GM12878 (cell line): ENCODE results near the gene GUCY1A2. TPM values are rescaled to one million over a fixed set of nuclear protein-coding genes. Genes with fewer than 3 reads are reported as not detected.

Source experiments
- ATAC-seq: fragments of 200-7000 bp; cut with Tn5 transposase; 3 replicates; pipeline ENCODE4 v1.9.1; 2020; ENCODE audit warnings: mild to moderate bottlenecking, moderate library complexity
- BruUV-seq: library from RNA; stranded (reverse); fragments of 400-500 nt; replicated peaks from 2 replicates; lab custom pipeline; 2021; lab: Mats Ljungman, UMichigan
- CTCF ChIA-PET: fragments of 300-600 bp; sonication (Branson Sonifier 250); formaldehyde crosslinking; extraction: SDS; loops from one replicate; lab custom pipeline; 2021; ENCODE audit warnings: inconsistent platforms; lab: Yijun Ruan, JAX
- POLR2A ChIA-PET: fragments of 350-600 bp; formaldehyde crosslinking; extraction: SDS; loops from one replicate; lab custom pipeline; 2021; ENCODE audit warnings: inconsistent platforms; lab: Charles Lee
- RAD21 ChIA-PET: fragments of 300-600 bp; sonication (Branson Sonifier 250); formaldehyde crosslinking; loops from one replicate; lab custom pipeline; 2023; ENCODE audit warnings: antibody characterized with exemption; ENCODE audit not compliant: unreplicated experiment; lab: Charles Lee
- SMC1A ChIA-PET: fragments of 300-600 bp; sonication (Branson Sonifier 250); formaldehyde crosslinking; loops from one replicate; lab custom pipeline; 2023; ENCODE audit not compliant: unreplicated experiment, uncharacterized antibody; lab: Charles Lee
- DNase-seq: peaks from one replicate; pipeline ENCODE4 v3.0.0-alpha.2; 2011; ENCODE audit warnings: low read depth, low spot score
- FAIRE-seq: peaks from 3 replicates; lab custom pipeline; 2011; peaks lifted over from hg19 to GRCh38; lab: Jason Lieb, UNC
- H2AFZ ChIP-seq: 2 replicates; pipeline ENCODE4 v1.6.0; 2011; ENCODE audit warnings: low read depth, low read length, control low read depth; ENCODE audit not compliant: control insufficient read depth
- H3K27ac ChIP-seq: 2 replicates; pipeline ENCODE4 v1.5.1; 2011; ENCODE audit warnings: control low read depth; ENCODE audit not compliant: control insufficient read depth, insufficient read depth
- H3K27me3 ChIP-seq, 2 experiments: replicated peaks in 1 of 2; 2 replicates each; pipeline versions ENCODE4 v1.6.0 to v1.6.1; 2011; ENCODE audit warnings: low read length in 1 of 2; ENCODE audit not compliant: control insufficient read depth in 2 of 2, insufficient read depth in 2 of 2
- H3K36me3 ChIP-seq, 2 experiments: 2 replicates each; pipeline ENCODE4 v1.5.1; 2011; ENCODE audit warnings: low read length in 1 of 2; ENCODE audit not compliant: control insufficient read depth in 2 of 2, insufficient read depth in 2 of 2
- H3K4me1 ChIP-seq: 2 replicates; pipeline ENCODE4 v1.6.1; 2011; ENCODE audit warnings: mild to moderate bottlenecking, low read length, moderate library complexity, mixed read lengths; ENCODE audit not compliant: control insufficient read depth, insufficient read depth
- H3K4me2 ChIP-seq: 2 replicates; pipeline ENCODE4 v1.6.0; 2011; ENCODE audit warnings: control low read depth; ENCODE audit not compliant: control insufficient read depth, insufficient read depth
- H3K4me3 ChIP-seq: fragments of 200-600 bp; sonication (generic); 2 replicates; pipeline ENCODE4 v1.5.1; 2016
- H3K79me2 ChIP-seq: 2 replicates; pipeline ENCODE4 v1.6.0; 2011; ENCODE audit warnings: low read length; ENCODE audit not compliant: control insufficient read depth, insufficient read depth
- H3K9ac ChIP-seq: 2 replicates; pipeline ENCODE4 v1.8.0; 2011; ENCODE audit warnings: low read length, control low read depth, mixed read lengths; ENCODE audit not compliant: control insufficient read depth, insufficient read depth
- H3K9me3 ChIP-seq: replicated peaks from 3 replicates; pipeline ENCODE4 v1.5.1; 2011; ENCODE audit warnings: mild to moderate bottlenecking, low read length; ENCODE audit not compliant: control insufficient read depth, insufficient read depth
- H4K20me1 ChIP-seq: 2 replicates; pipeline ENCODE4 v1.6.0; 2011; ENCODE audit not compliant: control insufficient read depth, insufficient read depth
- ASH2L ChIP-seq: fragments of 300-600, 200-600 bp; sonication (generic); IDR thresholded peaks from 2 replicates; pipeline ENCODE4 v1.6.1; 2017; ENCODE audit warnings: low read depth, mild to moderate bottlenecking, borderline replicate concordance
- CBFB ChIP-seq: IDR thresholded peaks from 2 replicates; pipeline ENCODE4 v1.6.1; 2016; ENCODE audit warnings: antibody characterized with exemption, low read depth
- CREB1 ChIP-seq: IDR thresholded peaks from 2 replicates; pipeline ENCODE4 v1.6.1; 2012; ENCODE audit warnings: low read depth, mild to moderate bottlenecking, inconsistent platforms
- ESRRA ChIP-seq: IDR thresholded peaks from 2 replicates; pipeline ENCODE4 v1.6.1; 2012; ENCODE audit warnings: mild to moderate bottlenecking, low read length, improper control_type of control experiment
- GATAD2B ChIP-seq: fragments of 450-650 bp; conservative IDR thresholded peaks from 2 replicates; pipeline ENCODE4 v1.6.1; 2017; ENCODE audit warnings: low read depth, mild to moderate bottlenecking, moderate library complexity
- HCFC1 ChIP-seq: fragments of 150-350 bp; IDR thresholded peaks from 2 replicates; pipeline ENCODE4 v1.6.1; 2014; ENCODE audit warnings: low read length
- IKZF1 ChIP-seq: fragments of 450-650 bp; conservative IDR thresholded peaks from 2 replicates; pipeline ENCODE4 v1.6.1; 2017; ENCODE audit warnings: antibody characterized with exemption, mild to moderate bottlenecking
- NBN ChIP-seq: fragments of 450-650 bp; IDR thresholded peaks from 2 replicates; pipeline ENCODE4 v1.6.1; 2016
- NFYB ChIP-seq: IDR thresholded peaks from 2 replicates; pipeline ENCODE4 v1.6.1; 2011; ENCODE audit warnings: low read depth, mild to moderate bottlenecking, low read length, improper control_type of control experiment, moderate library complexity; ENCODE audit not compliant: insufficient read depth
- NR2C2 ChIP-seq: IDR thresholded peaks from 2 replicates; pipeline ENCODE4 v1.6.1; 2011; ENCODE audit warnings: borderline replicate concordance, low read depth; ENCODE audit not compliant: control insufficient read depth, insufficient read length
- RFX5 ChIP-seq: IDR thresholded peaks from 2 replicates; pipeline ENCODE4 v1.6.1; 2011; ENCODE audit warnings: low read depth, low read length, improper control_type of control experiment
- SRF ChIP-seq, 2 experiments: IDR thresholded peaks; 2 replicates each; pipeline ENCODE4 v1.6.1; 2011; ENCODE audit warnings: low read depth in 2 of 2, low read length in 2 of 2, mild to moderate bottlenecking in 1 of 2, moderate library complexity in 1 of 2
- SUPT20H ChIP-seq: IDR thresholded peaks from 2 replicates; pipeline ENCODE4 v1.6.1; 2011; ENCODE audit warnings: low read depth, mild to moderate bottlenecking, low read length, moderate library complexity, borderline replicate concordance; ENCODE audit not compliant: control insufficient read depth
- ZBED1 ChIP-seq: IDR thresholded peaks from 2 replicates; pipeline ENCODE4 v1.6.1; 2016; ENCODE audit warnings: borderline replicate concordance
- ZNF217 ChIP-seq: fragments of 450-650 bp; IDR thresholded peaks from 2 replicates; pipeline ENCODE4 v1.6.1; 2017; ENCODE audit warnings: antibody characterized with exemption, mild to moderate bottlenecking
- ZNF622 ChIP-seq: fragments of 450-650 bp; IDR thresholded peaks from 2 replicates; pipeline ENCODE4 v1.6.1; 2017; ENCODE audit warnings: mild to moderate bottlenecking, inconsistent platforms
- in situ Hi-C: fragments of 300-500 bp; cut with MboI; formaldehyde crosslinking; loops from 9 replicates; pipeline ENCODE4 v1.14.3; 2018; ENCODE audit warnings: mixed read lengths
- intact Hi-C: fragments of 100-400 bp; cut with micrococcal nuclease; formaldehyde crosslinking; loops from one replicate; pipeline ENCODE4 v1.14.2; 2022; ENCODE audit not compliant: unreplicated experiment
- polyA plus RNA-seq, 11 experiments: library from polyadenylated mRNA; depleted of rRNA in 4 of 11; unstranded in 6 of 11; stranded (reverse) in 5 of 11; fragments of >200 nt; fragmentation: Nextera tagmentation in 4 of 11; fragmentation: Illumina TruSeq in 1 of 11; extraction: Ambion mirVana in 4 of 11; extraction: Trizol in 1 of 11; gene quantifications; 1 replicate in 1 of 11; 2 replicates in 10 of 11; pipeline versions ENCODE4 v1.2.1 to v1.2.3, GENCODE V29; 2011 to 2016; ENCODE audit warnings: inconsistent platforms in 2 of 11, missing spikeins in 2 of 11, low read depth in 1 of 11
- total RNA-seq, 4 experiments: library from RNA; depleted of rRNA in 3 of 4; stranded (reverse); fragments of >200 nt in 3 of 4; fragmentation: Illumina TruSeq in 1 of 4; extraction: Trizol in 1 of 4; gene quantifications; 2 replicates each; pipeline versions ENCODE4 v1.2.1 to v1.2.3, GENCODE V29; 2013 to 2021
- TF ChIP-seq, protein P1 (sequence below): IDR thresholded peaks from 2 replicates; pipeline ENCODE4 v1.6.1; 2012; ENCODE audit warnings: low read depth, low read length, improper control_type of control experiment
- TF ChIP-seq, protein P2 (sequence below): IDR thresholded peaks from 2 replicates; pipeline ENCODE4 v1.6.1; 2012; ENCODE audit warnings: mild to moderate bottlenecking, low read depth, low read length

Gene GUCY1A2
- total and polyA plus RNA-seq, 10 of the 15 experiments (the other 5 are each of a cell fraction or from before 2014, with no cell fraction given), result under 0.01 to 0.03 (median under 0.01) TPM; not detected in 4

DNA sequence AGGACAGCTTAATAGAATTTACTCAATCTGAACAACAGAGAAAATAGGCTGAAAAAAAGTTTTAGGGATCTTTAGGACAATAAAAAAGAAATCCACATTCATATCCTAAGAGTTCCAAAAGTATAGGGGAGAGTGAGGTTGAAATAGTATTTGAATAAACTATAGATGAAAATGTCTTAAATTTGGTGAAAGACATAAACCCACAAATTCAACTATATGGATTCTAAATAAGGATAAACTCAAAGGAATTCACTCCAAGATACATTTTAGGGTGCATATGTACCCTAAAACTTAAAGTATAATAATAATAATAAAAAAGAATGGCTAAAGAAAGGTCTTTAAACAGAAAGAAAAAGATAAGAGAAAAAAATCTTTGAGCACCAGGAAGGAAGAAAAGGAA, 203.1 kb downstream of the GUCY1A2 start:
- DNase-seq, result no peak
- no peaks in the 10 kb centered on the region for H4K20me1 ChIP-seq
- no peak for FAIRE-seq
- no TSS peak for BruUV-seq
- ChIA-PET POLR2A (no interaction called here), CTCF (no interaction called here), SMC1A (no interaction called here), RAD21 (no interaction called here)
- H3K27ac ChIP-seq, result no peak overlapping the region
- in situ Hi-C loops (no loop called here), intact Hi-C loops (no loop called here)
- TF ChIP-seq NR2C2, result no peak
- TF ChIP-seq ZBED1, result no peak
- TF ChIP-seq CBFB, result no peak
- no peak for TF ChIP-seq ASH2L
- no peak for TF ChIP-seq SRF (IDR thresholded peaks at IDR 0.05; ENCODE audit: low read depth in 2 of 2, low read length in 2 of 2)
- TF ChIP-seq CREB1, result no peak
- TF ChIP-seq ZNF622, result no peak
- no peak for TF ChIP-seq SUPT20H
- TF ChIP-seq IKZF1, result no peak
- TF ChIP-seq, protein P1, sequence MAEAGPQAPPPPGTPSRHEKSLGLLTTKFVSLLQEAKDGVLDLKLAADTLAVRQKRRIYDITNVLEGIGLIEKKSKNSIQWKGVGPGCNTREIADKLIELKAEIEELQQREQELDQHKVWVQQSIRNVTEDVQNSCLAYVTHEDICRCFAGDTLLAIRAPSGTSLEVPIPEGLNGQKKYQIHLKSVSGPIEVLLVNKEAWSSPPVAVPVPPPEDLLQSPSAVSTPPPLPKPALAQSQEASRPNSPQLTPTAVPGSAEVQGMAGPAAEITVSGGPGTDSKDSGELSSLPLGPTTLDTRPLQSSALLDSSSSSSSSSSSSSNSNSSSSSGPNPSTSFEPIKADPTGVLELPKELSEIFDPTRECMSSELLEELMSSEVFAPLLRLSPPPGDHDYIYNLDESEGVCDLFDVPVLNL, result no peak
- no peak for TF ChIP-seq ESRRA
- TF ChIP-seq RFX5, result no peak
- TF ChIP-seq, protein P2, sequence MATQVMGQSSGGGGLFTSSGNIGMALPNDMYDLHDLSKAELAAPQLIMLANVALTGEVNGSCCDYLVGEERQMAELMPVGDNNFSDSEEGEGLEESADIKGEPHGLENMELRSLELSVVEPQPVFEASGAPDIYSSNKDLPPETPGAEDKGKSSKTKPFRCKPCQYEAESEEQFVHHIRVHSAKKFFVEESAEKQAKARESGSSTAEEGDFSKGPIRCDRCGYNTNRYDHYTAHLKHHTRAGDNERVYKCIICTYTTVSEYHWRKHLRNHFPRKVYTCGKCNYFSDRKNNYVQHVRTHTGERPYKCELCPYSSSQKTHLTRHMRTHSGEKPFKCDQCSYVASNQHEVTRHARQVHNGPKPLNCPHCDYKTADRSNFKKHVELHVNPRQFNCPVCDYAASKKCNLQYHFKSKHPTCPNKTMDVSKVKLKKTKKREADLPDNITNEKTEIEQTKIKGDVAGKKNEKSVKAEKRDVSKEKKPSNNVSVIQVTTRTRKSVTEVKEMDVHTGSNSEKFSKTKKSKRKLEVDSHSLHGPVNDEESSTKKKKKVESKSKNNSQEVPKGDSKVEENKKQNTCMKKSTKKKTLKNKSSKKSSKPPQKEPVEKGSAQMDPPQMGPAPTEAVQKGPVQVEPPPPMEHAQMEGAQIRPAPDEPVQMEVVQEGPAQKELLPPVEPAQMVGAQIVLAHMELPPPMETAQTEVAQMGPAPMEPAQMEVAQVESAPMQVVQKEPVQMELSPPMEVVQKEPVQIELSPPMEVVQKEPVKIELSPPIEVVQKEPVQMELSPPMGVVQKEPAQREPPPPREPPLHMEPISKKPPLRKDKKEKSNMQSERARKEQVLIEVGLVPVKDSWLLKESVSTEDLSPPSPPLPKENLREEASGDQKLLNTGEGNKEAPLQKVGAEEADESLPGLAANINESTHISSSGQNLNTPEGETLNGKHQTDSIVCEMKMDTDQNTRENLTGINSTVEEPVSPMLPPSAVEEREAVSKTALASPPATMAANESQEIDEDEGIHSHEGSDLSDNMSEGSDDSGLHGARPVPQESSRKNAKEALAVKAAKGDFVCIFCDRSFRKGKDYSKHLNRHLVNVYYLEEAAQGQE, result no peak
- TF ChIP-seq NFYB, result no peak
- no peak for TF ChIP-seq HCFC1
- no peak for TF ChIP-seq GATAD2B
- no peak for TF ChIP-seq NBN
- TF ChIP-seq ZNF217, result no peak
- no peak overlapping the region for H3K4me2 ChIP-seq
- H3K4me3 ChIP-seq, result no peak overlapping the region
- no peaks in the 10 kb centered on the region for H3K9me3 ChIP-seq
- H3K4me1 ChIP-seq, result no peaks in the 10 kb centered on the region
- H3K79me2 ChIP-seq, result no peaks in the 10 kb centered on the region
- H3K36me3 ChIP-seq, result no peaks in the 10 kb centered on the region
- H3K27me3 ChIP-seq, result no peaks in the 10 kb centered on the region
- no peak overlapping the region for H3K9ac ChIP-seq
- no peak overlapping the region for H2AFZ ChIP-seq
- ATAC-seq, result no peak
